ENCODE results near the gene PRLH. TPM values are rescaled to one million over a fixed set of nuclear protein-coding genes. Genes with fewer than 3 reads are reported as not detected.

PRLH gene
- not detected in 2 replicates for total RNA-seq
- long read RNA-seq, result 0 reads

DNA sequence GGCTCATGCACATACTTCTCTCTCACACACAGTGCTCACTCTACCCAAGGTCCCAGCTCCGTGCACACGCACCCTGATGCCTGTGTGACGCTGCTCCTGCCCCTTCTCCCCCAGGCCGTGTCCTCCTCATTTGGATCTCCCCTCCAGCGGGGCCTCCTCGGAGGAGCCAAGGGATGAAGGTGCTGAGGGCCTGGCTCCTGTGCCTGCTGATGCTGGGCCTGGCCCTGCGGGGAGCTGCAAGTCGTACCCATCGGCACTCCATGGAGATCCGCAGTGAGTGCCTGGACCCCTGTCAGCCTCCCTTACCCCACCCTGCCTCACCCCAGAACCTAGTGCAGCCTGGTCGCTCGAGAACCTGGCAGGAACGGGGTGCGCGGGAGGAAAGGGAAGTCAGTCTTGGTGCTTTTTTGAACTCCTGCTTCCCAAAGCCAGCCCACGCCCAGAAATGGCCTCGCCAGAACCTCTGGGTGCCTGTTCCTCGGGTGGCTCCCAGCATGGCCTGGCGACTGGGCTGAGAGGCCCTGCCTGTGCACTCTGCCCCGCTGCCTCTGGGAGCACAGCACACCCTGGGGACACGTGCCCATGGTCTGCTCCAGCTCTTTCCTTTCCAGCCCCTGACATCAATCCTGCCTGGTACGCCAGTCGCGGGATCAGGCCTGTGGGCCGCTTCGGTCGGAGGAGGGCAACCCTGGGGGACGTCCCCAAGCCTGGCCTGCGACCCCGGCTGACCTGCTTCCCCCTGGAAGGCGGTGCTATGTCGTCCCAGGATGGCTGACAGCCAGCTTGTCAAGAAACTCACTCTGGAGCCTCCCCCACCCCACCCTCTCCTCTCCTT lies at the start of gene PRLH:
TSS of gene PRLH (plus strand) at position 174 of the 835 bp plus-strand sequence. CDS start at position 174, 0 bp downstream.
- TF ChIP-seq CTCF (conservative IDR thresholded peaks at IDR 0.05), result no peak
- DNase-seq (ENCODE audit: low read depth, low spot score), result no peak
- Mint-ChIP-seq H3K4me1 (peaks cover under 1% of the 10 kb centered on the region), H3K27ac (ENCODE audit: unreplicated experiment) (no peak within 1 kb of the TSS), H3K4me3 (no peak within 1 kb of the TSS), H3K27me3 (ENCODE audit: low read depth) (peaks cover 3% of the 10 kb centered on the region), H3K9me3 (peaks cover 4% of the 10 kb centered on the region), H3K36me3 (ENCODE audit: low read depth) (no peaks in the 10 kb centered on the region)

- Mint-ChIP-seq H3K27me3 (ENCODE audit: low read depth) (no peaks in the 10 kb centered on the region), H3K9me3 (peaks cover 11% of the 10 kb centered on the region), H3K27ac (ENCODE audit: unreplicated experiment) (no peak overlapping the region), H3K36me3 (ENCODE audit: low read depth) (no peaks in the 10 kb centered on the region), H3K4me1 (peaks cover 24% of the 10 kb centered on the region), H3K4me3 (no peak overlapping the region)
- no peak for DNase-seq (ENCODE audit: low read depth, low spot score)
- TF ChIP-seq CTCF (conservative IDR thresholded peaks at IDR 0.05), result no peak
Observed at GRCh38 chr2:237517163-237517562, 49.2 kb upstream of the PRLH start.

DNA sequence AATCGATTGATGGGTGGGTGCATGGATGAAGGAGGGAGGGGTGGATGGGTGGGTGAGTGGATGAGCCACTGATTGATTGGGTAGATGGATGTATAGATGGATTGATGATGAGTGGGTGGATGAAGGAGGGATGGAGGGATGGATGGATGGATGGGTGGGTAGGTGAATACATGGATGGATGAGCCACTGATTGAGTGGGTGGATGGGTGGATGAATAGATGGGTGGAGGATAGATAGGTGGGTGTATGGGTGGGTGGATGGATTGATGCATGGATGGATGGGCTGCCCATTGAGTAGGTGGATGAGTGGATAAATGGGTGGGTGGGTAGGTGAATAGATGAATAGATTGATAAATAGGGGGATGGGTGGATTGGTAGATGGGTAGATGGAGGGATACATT lies 48.4 kb upstream of the PRLH start:
- Mint-ChIP-seq H3K4me3 (no peak overlapping the region), H3K9me3 (peaks cover 11% of the 10 kb centered on the region), H3K36me3 (ENCODE audit: low read depth) (no peaks in the 10 kb centered on the region), H3K27ac (ENCODE audit: unreplicated experiment) (no peak overlapping the region), H3K4me1 (peaks cover 24% of the 10 kb centered on the region), H3K27me3 (ENCODE audit: low read depth) (no peaks in the 10 kb centered on the region)
- DNase-seq (ENCODE audit: low read depth, low spot score), result no peak
- TF ChIP-seq CTCF (conservative IDR thresholded peaks at IDR 0.05), result no peak

DNA sequence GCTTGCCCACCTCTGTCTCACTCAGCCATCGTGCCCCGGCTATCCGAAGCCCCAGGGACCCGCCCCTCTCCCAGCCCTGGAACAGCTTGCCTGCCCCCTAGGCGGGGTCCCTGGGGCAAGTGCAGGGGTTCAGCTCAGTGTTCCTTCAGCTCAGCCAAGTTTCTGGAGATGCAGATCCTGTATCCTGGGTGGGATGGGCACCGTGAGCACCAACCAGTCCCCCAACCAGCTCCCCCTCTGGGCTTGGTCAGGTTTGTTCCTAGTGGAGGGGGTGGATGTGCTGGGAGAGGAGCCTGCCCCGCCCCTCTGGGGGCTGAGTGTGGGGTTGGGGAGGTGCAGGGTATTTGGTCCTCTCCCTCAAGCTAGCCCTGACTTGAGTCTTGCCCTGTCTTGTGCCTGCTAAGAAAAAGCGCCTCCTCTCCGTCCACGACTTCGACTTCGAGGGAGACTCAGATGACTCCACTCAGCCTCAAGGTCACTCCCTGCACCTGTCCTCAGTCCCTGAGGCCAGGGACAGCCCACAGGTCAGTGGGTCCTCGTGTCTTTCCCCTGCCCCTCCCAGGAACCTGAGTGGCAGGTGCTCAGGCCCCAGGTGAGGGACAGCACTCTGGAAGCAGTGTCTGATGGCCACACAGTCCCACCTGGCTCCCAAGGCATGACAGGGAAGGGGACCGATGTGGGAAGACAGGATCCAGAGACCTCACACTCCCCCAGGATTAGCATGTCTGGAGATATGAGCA lies 46.7 kb upstream of the PRLH start:
- no peak for DNase-seq (ENCODE audit: low read depth, low spot score)
- Mint-ChIP-seq H3K36me3 (ENCODE audit: low read depth) (no peaks in the 10 kb centered on the region), H3K4me3 (no peak overlapping the region), H3K27me3 (ENCODE audit: low read depth) (no peaks in the 10 kb centered on the region), H3K4me1 (peaks cover 8% of the 10 kb centered on the region), H3K9me3 (peaks cover 11% of the 10 kb centered on the region), H3K27ac (ENCODE audit: unreplicated experiment) (no peak overlapping the region)
- TF ChIP-seq CTCF (conservative IDR thresholded peaks at IDR 0.05), result no peak

DNA sequence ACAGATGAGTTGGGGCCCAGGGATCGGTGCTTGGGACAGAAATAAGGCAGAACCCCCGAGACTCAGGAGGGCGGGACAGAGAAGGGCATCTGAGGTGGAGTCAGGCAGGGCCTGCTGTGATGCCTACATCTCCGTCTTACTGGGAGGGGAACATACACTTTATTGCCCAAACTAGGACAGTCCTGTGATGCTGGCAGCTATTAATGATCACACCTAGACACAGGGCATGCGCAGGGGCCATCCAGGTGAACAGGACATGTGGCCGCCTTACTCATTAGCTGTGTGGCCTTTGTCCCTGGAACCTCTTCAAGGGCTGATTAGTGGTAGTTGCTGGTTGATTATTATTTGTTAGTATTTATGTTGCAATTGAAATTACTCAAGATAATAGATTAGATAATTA lies 46.1 kb upstream of the PRLH start:
- no peak overlapping the region for H3K27ac Mint-ChIP-seq (ENCODE audit: unreplicated experiment)
- peaks cover 11% of the 10 kb centered on the region for H3K9me3 Mint-ChIP-seq
- H3K27me3 Mint-ChIP-seq (ENCODE audit: low read depth), result no peaks in the 10 kb centered on the region
- no peak for TF ChIP-seq CTCF (conservative IDR thresholded peaks at IDR 0.05)
- no peak for DNase-seq (ENCODE audit: low read depth, low spot score)
- no peak overlapping the region for H3K4me3 Mint-ChIP-seq
- peaks cover 2% of the 10 kb centered on the region for H3K4me1 Mint-ChIP-seq
- H3K36me3 Mint-ChIP-seq (ENCODE audit: low read depth), result no peaks in the 10 kb centered on the region

Data from neural crest cell (in vitro differentiated cells).